ENCODE data around the gene CRELD1.
"Not testable (repeated sequence)": the region's sequence is repeated elsewhere in the genome, so short reads cannot be mapped to it uniquely, and the experiment has no call there.

The CRELD1 gene

GRCh38 chr3:9937486-9938238, 4.0 kb downstream of the CRELD1 start:
- DNase-seq: no peak

GRCh38 chr3:9938966-9939365, 5.3 kb downstream of the CRELD1 start:
- DNase-seq: no peak

GRCh38 chr3:9939906-9940305, 6.3 kb downstream of the CRELD1 start:
- DNase-seq: not testable (repeated sequence)

DNA sequence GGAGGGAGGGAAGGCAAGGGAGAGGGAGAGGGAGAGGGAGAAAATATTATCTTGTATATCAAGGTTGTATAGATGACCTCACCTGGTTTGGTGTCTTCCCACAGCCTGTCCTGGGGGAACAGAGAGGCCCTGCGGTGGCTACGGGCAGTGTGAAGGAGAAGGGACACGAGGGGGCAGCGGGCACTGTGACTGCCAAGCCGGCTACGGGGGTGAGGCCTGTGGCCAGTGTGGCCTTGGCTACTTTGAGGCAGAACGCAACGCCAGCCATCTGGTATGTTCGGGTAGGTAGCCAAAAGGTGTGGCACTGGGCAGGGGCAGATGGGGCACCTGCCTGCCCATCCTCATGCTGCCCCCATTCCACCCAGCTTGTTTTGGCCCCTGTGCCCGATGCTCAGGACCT, 7.1 kb downstream of the CRELD1 start:
- DNase-seq: no peak

- no peak for DNase-seq
Observed at GRCh38 chr3:9942164-9942563, 8.5 kb downstream of the CRELD1 start.

GRCh38 chr3:9942934-9943690, 9.5 kb downstream of the CRELD1 start:
- no peak for DNase-seq

DNA sequence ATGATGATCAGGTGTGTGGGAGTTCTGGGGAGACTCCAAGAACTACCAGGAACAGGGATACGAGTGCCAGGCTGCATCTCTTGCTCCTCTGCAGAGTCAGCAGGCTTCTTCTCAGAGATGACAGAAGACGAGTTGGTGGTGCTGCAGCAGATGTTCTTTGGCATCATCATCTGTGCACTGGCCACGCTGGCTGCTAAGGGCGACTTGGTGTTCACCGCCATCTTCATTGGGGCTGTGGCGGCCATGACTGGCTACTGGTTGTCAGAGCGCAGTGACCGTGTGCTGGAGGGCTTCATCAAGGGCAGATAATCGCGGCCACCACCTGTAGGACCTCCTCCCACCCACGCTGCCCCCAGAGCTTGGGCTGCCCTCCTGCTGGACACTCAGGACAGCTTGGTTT, 10.6 kb downstream of the CRELD1 start:
- no peak for DNase-seq

- DNase-seq: no peak
Observed at GRCh38 chr3:9945358-9945757, 11.7 kb downstream of the CRELD1 start.

DNA sequence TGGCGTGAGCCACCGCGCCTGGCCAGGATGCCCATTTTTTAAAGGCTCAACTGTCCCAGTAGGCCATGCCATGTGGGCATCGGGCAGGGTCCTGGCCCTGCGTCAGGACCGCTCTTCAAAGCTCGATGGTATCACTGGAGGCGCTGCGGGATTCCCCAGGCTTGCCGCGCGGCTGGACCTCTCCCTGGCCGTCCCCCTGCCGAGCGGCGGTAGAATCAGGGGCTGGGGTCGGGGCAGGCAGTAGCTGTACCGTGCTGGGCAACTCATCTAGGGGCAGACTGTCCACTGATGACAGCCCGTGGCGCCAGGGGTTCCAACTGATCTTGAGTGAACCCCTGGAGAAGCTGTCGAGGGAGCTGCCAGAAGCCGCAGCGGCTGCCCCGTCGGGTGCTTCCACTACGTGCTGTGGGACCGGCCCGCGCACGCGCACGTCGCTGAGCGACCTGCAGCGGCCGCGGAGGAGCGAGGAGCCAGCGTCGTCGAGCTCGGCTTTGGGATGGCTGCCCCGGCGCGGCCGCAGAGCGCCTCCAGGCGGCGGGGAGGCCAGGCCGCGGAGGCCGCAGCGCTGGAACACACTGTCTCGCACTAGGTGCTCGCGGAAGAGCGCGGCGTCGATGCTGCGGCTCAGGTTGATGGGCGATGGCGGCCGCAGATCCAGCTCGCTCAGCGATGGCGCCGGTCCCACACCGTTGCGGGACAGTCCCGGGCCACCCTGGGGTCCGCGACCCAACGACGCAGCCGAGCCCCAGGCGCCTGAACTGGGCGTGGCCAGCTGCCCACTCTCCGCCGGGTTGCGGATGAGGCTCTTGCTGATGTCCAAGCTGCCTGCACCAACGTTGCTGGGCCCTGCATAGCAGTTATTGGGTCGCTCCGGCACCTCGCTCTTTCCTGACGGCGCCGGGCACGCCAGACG, 12.7 kb downstream of the CRELD1 start:
- DNase-seq: peak; percentile 59

DNA sequence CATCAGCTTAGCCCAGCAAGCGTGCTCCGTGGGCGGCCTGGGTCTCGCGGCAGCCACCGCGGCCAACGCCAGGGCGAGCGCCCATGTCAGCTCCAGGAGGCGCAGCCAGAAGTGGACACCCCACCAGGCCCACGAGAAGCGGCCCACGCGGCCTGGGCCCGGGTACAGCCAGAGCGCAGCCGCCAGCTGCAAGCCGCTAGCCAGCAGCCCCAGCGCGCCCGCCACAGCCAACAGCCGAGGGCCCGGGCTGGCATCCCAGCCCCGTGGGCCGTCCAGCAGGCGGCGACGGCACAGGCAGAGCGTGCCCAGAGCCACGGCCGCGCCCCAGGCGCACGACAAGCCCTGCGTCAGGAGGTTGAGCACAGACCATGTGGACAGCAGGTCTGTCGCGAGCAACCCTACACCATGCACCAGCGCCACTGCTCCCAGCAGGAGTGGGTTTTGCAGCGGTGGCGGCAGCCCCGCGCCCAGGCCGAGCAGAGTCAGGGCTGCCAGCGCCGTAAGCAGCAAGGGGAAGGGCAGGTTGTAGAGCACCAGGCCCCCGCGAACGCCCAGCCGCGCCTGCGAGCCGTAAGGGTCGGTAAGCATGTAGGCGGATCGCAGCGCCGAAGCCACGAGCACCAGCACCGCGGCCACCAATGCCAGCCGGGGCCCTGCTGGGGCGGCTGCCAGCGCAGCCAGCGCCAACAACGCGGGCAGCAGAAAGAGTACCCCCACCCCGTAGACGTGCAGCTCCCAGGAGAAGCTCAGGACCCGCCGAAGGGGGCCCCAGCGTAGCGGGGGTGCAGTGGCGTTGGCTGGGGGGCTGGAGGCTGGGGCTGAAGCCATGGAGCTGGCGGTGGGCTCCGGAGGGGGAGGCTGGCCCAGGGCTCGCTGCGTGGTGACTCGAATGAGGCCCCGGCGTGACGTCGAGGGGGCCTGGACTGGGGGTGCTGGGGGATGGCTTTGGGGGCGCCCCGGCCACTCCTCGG, 13.7 kb downstream of the CRELD1 start:
- DNase-seq: peak; percentile 7

DNA sequence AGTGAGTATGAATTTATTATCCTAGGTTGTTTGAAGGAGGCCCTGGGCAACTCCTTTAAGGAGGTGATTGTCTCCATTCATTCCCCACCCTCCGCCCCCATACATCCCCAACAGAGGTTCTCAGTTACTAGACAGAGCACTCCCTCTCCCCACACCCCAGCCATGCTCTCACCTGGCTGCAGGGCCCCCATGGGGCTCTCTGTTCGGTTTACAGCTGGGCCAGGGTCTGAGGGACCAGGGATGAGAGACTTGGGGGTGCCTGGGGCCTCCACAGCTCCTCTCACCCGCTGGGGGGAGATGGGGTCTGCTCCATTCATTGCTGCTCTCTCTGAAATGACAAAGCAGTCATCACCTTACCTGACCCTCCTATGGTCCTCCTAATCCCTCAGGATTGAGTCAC, 15.0 kb downstream of the CRELD1 start:
- DNase-seq: no peak

GRCh38 chr3:9949115-9949514, 15.5 kb downstream of the CRELD1 start:
- DNase-seq: no peak

GRCh38 chr3:9949626-9950025, 16.0 kb downstream of the CRELD1 start:
- DNase-seq: no peak

DNA sequence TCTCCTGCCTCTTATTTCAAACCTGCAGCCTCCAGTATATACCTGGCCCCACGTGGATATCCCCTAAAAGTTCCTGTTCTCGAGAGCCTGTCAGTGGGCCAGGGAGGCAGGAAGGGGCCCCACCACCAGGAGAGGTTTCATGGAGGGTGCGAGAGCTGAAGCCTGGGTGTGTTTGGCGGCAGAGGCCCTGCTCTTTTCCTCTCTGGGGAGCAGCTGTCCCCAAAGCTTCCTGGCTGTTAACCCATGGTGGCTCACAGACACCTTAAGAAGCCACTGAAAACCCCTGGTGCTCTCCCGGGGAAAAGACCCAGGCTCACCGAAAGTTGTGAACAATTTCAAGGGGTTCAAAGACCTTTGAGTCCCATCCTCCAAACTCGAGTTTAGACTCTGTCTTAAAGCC, 17.5 kb downstream of the CRELD1 start:
- DNase-seq: no peak

- DNase-seq: no peak
Observed at GRCh38 chr3:9951598-9951961, 17.9 kb downstream of the CRELD1 start.

DNA sequence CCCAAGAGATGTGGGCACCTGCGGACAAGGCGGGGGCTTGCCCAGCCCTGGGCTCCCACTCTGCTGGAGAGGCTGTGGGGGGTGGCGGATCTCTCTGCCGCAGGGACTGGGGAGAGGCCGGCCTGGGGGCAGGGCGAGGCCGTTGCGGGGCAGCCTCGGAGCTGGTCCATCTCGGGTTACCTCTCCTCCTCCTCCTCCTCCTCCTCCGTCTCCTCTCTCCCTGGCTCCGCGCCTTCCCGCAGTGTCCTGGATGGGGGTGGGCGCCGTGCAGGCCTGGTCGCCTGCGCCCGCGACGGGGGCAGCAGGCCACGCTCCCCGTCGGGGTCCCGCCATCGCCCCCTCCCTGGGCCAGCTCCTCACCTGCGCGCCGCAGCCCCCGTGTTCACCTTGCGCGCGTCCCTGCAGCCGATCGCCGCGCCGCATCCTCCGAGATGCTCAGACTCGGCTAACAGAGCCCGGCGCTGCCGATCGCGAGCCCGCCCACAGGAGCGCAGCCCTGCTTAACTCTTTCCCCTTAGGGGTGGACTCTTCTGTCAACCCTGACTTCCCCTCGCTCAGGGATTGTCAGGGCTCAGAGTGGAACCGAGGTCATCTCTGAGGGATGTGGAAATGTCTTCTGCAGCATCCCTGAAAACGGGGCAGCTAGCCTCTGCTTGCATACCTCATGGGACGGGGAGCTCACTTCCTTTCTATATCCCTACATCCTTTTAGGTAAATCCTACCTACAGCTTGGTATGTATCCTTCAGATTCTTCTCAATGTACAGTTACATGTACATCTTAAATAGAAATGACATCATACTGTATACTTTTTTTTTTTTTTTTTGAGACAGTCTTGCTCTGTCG, 18.6 kb downstream of the CRELD1 start, which contains the start of gene PRRT3:
Gene PRRT3, minus strand, starts transcription at position 447 of the 844 bp plus-strand sequence. CDS start 2,293 bp downstream, outside the sequence.
- no peak for DNase-seq

DNA sequence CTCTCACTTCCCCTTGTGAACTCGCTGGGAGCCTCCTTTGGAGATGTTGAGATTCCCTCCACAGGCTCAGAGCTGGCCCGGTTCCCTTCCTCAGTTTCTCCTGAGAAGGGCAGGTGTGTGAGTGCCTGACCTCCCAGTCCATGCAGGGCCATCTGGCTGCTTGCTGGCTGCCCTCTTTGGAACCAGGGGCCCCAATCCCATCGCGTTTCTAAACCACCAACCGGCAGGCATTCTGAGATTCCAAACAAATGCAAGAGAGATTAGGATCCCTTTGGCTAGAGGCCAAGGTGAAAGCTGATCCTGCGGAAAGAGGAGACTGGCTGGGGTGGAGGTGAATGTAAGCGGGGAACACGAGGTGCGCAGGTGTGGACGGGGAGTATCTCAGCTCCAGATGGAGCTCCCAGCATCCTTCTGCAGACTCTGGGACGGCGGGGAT, 21.5 kb downstream of the CRELD1 start:
- DNase-seq: no peak

- DNase-seq: no peak
Observed at GRCh38 chr3:9955611-9956352, 22.1 kb downstream of the CRELD1 start.

DNA sequence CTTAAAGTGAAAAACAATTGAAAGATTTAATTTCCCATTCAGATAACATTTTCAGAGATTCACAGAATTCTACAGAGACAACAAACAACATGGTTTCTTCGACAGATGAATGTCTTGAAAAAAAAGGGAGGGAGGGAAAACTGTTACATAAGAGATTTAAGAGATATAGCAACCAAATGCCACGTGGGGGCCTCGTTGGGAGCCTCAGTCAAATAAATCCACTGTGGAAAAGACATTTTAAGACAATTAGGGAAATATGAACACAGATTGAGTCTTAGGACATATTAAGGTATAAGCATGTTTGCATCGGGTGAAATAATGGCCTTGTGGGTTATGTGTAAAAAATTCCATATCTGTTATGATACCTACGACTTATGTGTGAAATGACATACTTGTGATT, 23.6 kb downstream of the CRELD1 start:
- no peak for DNase-seq

DNA sequence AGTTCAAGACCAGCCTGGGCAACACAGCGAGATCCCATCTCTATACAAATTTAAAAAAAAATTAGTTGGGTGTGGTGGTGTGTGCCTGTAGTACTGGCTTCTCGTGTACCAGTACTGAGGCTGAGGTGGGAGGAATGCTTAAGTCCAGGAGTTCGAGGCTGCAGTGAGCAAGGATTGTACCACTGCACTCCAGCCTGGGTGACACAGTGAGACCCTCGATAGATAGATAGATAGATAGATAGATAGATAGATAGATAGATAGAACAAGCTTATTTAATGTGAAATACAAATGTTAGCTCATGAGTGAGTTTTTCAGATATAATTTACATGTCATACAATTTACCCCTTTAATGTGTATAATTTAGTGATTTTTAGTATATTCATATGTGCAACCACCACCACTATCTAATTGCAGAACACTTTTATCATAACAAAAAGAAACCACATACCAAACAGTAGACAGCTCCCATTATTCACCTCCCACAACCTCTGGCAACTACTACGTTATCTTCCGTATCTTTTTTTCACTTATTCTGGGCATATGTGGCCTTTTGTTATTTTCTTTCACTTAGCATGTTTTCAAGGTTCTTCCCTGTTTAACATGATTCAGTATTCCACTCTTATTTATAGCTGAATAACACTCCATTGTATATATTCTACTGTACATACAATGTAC, 31.7 kb downstream of the CRELD1 start:
- DNase-seq: no peak
